GM13977 (cell line): ENCODE data around the gene SLC4A1.

Experiments used
- DNase-seq: peaks from one replicate; pipeline ENCODE4 v3.0.0; 2012; ENCODE audit warnings: low spot score
- in situ Hi-C: fragments of 300-500 bp; cut with MboI; formaldehyde crosslinking; loops from one replicate; pipeline ENCODE4 v1.12.0; 2022; ENCODE audit warnings: low sequenced_read_pairs, low pct_unique_long_range_greater_than_20kb, mixed read lengths, inconsistent platforms; ENCODE audit not compliant: unreplicated experiment
- TF ChIP-seq, protein P1 (sequence below): IDR thresholded peaks from 2 replicates; pipeline ENCODE4 v1.5.1; 2012; ENCODE audit warnings: mild to moderate bottlenecking, control low read depth; ENCODE audit not compliant: insufficient read depth; ENCODE audit errors: extremely low read depth, missing control alignments

The SLC4A1 gene

DNA sequence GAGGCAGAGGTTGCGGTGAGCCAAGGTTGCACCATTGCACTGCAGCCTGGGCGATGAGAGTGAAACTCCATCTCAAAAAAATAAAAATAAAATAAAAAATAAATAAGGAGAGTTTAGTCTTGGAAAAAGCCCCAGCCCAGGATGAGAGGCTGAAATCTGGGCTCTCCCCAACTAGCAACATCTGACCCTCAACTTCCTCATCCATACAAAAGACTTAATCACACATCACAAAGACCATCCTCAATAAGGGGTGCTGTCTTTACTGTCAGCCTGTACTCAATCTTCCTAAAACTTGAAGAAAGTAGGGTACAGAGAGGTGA, 11.4 kb upstream of the SLC4A1 start:
- TF ChIP-seq, protein P1, sequence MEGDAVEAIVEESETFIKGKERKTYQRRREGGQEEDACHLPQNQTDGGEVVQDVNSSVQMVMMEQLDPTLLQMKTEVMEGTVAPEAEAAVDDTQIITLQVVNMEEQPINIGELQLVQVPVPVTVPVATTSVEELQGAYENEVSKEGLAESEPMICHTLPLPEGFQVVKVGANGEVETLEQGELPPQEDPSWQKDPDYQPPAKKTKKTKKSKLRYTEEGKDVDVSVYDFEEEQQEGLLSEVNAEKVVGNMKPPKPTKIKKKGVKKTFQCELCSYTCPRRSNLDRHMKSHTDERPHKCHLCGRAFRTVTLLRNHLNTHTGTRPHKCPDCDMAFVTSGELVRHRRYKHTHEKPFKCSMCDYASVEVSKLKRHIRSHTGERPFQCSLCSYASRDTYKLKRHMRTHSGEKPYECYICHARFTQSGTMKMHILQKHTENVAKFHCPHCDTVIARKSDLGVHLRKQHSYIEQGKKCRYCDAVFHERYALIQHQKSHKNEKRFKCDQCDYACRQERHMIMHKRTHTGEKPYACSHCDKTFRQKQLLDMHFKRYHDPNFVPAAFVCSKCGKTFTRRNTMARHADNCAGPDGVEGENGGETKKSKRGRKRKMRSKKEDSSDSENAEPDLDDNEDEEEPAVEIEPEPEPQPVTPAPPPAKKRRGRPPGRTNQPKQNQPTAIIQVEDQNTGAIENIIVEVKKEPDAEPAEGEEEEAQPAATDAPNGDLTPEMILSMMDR = no peak
- no peak for DNase-seq
- in situ Hi-C loops = no loop called here

DNA sequence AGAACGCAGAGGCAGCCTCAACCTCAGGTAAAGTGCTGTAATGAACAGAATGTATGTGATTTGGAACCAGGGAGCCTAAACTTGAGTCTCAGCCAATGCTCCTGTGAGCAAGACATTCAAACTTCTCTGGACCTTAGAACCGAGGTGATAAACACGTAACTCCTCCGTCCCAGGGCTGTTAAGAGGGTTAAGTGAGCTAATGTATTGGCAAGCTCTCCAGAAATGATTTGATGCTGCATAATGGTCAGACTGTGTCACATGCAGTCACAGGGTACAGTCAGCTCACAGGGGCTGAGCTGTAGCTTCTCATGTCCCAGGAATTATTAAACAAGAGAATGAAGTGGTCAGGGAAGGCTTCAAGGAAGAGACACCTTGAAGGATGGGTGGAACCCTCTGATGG, 10.0 kb upstream of the SLC4A1 start:
- in situ Hi-C loops = no loop called here
- no peak for DNase-seq
- TF ChIP-seq, protein P1 = no peak

DNA sequence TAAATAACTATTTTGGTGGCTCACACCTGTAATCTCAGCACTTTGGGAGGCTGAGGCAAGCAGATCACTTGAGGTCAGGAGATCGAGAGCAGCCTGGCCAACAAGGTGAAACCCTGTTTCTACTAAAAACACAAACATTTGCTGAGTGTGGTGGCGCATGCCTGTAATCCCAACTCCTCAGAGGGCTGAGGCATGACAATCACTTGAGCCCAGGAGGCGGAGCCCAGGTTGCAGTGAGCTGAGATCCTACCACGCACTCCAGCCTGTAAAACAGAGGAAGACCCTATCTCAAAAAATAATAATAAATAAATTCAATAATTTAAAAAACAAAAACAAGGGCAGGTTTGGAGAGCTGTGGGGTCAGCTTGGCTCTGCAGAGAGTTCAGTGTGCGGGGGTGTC, 5.7 kb upstream of the SLC4A1 start:
- DNase-seq = no peak
- in situ Hi-C loops = no loop called here
- TF ChIP-seq, protein P1 = no peak

DNA sequence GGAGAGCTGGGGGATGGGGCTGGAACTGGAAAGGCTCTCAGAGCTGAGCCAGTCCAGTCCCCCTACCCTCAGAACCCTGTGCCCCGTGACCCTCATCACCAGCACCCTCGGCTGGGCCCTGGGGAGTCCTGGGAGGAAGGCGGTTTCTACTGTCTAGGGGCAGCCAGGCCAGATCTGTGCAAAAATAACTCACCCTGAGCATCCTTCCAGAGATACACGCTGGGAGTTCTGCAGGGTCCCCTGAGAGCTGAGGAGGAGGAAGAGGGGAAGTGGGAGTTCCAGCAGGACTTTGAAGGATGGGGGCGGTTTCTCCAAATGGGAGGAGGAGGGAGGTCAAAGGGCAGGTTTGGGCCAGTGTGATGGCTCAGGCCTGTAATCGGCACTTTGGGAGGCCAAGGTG, 5.0 kb upstream of the SLC4A1 start:
- TF ChIP-seq, protein P1 = no peak
- in situ Hi-C loops = no loop called here
- no peak for DNase-seq

DNA sequence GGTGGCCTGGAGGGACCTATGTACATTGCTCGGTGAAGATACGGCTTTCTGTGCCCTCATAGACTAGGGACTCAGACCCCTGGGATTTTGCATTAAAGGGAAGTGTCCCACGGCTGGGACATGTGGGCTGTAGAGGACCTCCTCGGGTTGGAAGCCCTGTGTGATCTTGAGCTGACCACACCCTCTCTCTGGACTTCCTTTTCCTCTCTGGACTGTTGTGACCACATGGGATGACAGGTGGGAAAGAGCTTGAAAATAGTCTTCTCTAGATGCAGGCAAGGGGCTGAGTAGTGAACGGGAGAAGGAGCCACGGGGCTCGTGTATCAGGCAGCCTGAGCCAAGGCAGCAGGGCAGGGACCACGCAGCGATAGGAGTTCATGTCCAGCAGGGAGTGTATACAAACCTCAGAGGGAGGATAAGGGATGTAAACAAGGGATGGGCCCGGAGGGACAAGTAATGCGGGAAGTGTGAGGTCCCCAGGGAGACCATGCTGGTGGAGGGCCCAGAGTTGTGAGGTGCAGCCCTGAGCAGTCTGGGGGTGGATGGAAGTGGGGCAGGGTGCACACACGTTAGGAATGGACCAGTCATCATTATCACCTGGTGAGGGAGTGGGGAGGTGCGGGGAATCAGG, 4.5 kb upstream of the SLC4A1 start:
- TF ChIP-seq, protein P1 = no peak
- in situ Hi-C loops = no loop called here
- DNase-seq = no peak

DNA sequence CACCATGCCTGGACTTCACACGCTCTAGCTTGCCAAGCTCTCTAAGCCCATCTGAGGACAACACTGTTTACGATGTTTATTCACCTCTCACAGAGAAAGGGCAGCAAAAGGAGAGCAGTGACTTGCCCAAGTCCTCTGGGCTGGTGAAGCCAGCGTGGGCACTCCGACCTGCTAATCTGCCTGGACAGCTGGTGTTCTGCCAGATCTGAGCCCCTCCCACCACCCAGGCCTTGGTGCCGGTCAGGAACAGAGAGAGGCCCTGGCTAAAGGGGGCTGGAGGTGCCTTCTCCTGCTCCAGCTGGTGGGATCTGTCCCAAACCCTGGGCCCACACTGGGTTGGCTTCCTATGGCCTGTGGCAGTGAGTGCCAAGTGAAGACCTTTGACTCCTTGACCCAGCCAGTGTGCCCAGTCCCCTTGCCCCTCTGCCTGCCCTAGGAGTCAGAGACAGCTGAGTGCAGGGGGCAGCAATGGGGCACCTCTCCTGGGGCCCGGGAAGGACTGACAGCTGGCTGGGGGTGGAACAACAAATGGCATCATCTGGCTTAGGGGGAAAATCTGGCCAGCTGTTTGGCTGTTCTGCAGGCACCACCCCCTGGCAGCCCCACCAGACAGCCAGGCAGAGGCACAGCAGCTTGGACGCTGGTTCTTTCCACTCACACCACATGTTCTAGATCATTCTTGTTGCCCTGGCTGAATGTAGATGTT, 1.8 kb upstream of the SLC4A1 start:
- in situ Hi-C loops = no loop called here
- DNase-seq = no peak
- TF ChIP-seq, protein P1 = no peak
